Peyer's patch (tissue), 4 donors: ENCODE data around the gene NQO2. TPM values are rescaled to one million over a fixed set of nuclear protein-coding genes. Genes with fewer than 3 reads are reported as not detected.
"Not testable (repeated sequence)": the region's sequence is repeated elsewhere in the genome, so short reads cannot be mapped to it uniquely, and the experiment has no call there.

ENCODE experiments used
- DNase-seq, 3 donors: peaks; one replicate each; pipeline ENCODE4 v3.0.0-alpha.2; 2017 to 2019
- H3K27ac ChIP-seq, 4 donors: fragments of 200-600 bp; sonication (generic); one replicate each; pipeline ENCODE4 v1.5.1; 2016 to 2019
- H3K27me3 ChIP-seq, 2 donors: fragments of 200-600 bp; sonication (generic); one replicate each; pipeline ENCODE4 v1.5.1; 2019
- H3K36me3 ChIP-seq, 3 donors: fragments of 200-600 bp; sonication (generic); one replicate each; pipeline ENCODE4 v1.5.1; 2016 to 2019
- H3K4me1 ChIP-seq, 4 donors: fragments of 200-600 bp; sonication (generic); one replicate each; pipeline ENCODE4 v1.5.1; 2016 to 2019
- H3K4me3 ChIP-seq, 4 donors: fragments of 200-600 bp; sonication (generic); 1 replicate in 3 of 4; 2 replicates in 1 of 4; pipeline ENCODE4 v1.5.1; 2016 to 2019; ENCODE audit warnings: mild to moderate bottlenecking in 1 of 4
- H3K9me3 ChIP-seq, 4 donors: fragments of 200-600 bp; sonication (generic); one replicate each; pipeline ENCODE4 v1.5.1; 2016 to 2019; ENCODE audit warnings: mild to moderate bottlenecking in 1 of 4
- CTCF ChIP-seq, 6 experiments: fragments of 450-650 bp in 4 of 6; fragments of 200-600 bp in 2 of 6; sonication (generic) in 1 of 6; IDR thresholded peaks; one replicate each; pipeline ENCODE4 v1.5.1; 2017 to 2019; ENCODE audit warnings: antibody characterized with exemption in 6 of 6, mild to moderate bottlenecking in 3 of 6, moderate library complexity in 1 of 6
- POLR2A ChIP-seq, 2 donors: fragments of 450-650 bp; IDR thresholded peaks; one replicate each; pipeline ENCODE4 v1.5.1; 2017; ENCODE audit warnings: antibody characterized with exemption in 2 of 2, mild to moderate bottlenecking in 2 of 2, moderate library complexity in 2 of 2
- total RNA-seq, 4 donors: library from RNA; depleted of rRNA; stranded (reverse); fragments of >200 nt; gene quantifications; one replicate each; pipeline ENCODE4 v1.1.0, GENCODE V29; 2016

NQO2 gene
- total RNA-seq, 4 donors from 2014 or later, result 22.1 to 60.8 (median 29.3) TPM

DNA sequence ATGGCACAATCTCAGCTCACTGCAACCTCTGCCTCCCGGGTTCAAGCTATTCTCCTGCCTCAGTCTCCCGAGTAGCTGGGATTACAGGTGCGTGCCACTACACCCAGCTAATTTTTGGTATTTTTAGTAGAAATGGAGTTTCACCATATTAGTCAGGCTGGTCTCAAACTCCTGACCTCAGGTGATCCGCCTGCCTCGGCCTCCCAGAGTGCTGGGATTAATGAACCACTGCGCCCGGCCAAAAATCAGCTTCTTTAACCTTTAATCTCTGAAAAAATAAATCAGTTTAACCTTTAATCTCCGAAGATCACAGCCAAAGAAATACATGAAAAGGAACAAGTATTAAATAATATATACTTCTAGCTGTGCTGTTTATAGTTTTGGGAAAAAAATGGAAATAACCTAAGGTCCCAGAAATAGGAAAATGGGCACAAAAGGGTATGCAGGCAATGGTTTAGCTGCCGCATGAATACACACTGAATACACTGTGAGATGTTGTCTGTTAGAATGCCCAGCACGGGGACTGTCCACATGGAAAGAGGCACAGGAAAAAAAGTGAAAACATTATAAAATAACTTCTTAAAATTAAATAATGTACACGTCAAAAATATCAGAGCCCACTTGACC lies 1.6 kb downstream of the NQO2 start:
- Histone ChIP-seq H3K27ac (peak overlapping the region in 1 of 4 donors; percentile 17), H3K27me3 (no peaks in the 10 kb centered on the region), H3K4me1 (peaks cover 0 to 13% (median 9%) of the 10 kb centered on the region in 4 donors), H3K4me3 (no peak overlapping the region), H3K9me3 (no peaks in the 10 kb centered on the region), H3K36me3 (peaks cover 0 to 16% (median 0%) of the 10 kb centered on the region in 3 donors)
- DNase-seq, result peak in 1 of 3 donors; percentile 16
- TF ChIP-seq CTCF (IDR thresholded peaks at IDR 0.05) (no peak), POLR2A (IDR thresholded peaks at IDR 0.05) (no peak)

GRCh38 chr6:3001773-3002293 lies 2.1 kb downstream of the NQO2 start:
- Histone ChIP-seq H3K27me3 (no peaks in the 10 kb centered on the region), H3K4me1 (peaks cover 0 to 13% (median 9%) of the 10 kb centered on the region in 4 donors), H3K9me3 (no peaks in the 10 kb centered on the region), H3K27ac (peak overlapping the region in 1 of 4 donors; percentile 17), H3K4me3 (no peak overlapping the region), H3K36me3 (peaks cover 0 to 22% (median 0%) of the 10 kb centered on the region in 3 donors)
- DNase-seq, result no peak
- no peak for TF ChIP-seq POLR2A (IDR thresholded peaks at IDR 0.05)
- TF ChIP-seq CTCF (IDR thresholded peaks at IDR 0.05), result peak in 5 of 6 experiments; percentile 55 to 89 (median 76)

GRCh38 chr6:3003226-3003625 lies 3.5 kb downstream of the NQO2 start:
- not testable (repeated sequence) for H3K27ac ChIP-seq, H3K27me3 ChIP-seq, H3K9me3 ChIP-seq, H3K4me3 ChIP-seq, DNase-seq
- H3K36me3 ChIP-seq, result peaks cover 0 to 30% (median 0%) of the 10 kb centered on the region in 3 donors
- peaks cover 0 to 13% (median 9%) of the 10 kb centered on the region in 4 donors for H3K4me1 ChIP-seq

GRCh38 chr6:3005077-3005476 lies 5.4 kb downstream of the NQO2 start:
- Histone ChIP-seq H3K36me3 (peaks cover 0 to 32% (median 0%) of the 10 kb centered on the region in 3 donors), H3K4me1 (peaks cover 0 to 9% (median 4%) of the 10 kb centered on the region in 4 donors), H3K27ac (no peak overlapping the region), H3K9me3 (no peaks in the 10 kb centered on the region), H3K27me3 (no peaks in the 10 kb centered on the region), H3K4me3 (no peak overlapping the region)
- DNase-seq, result peak in 1 of 3 donors; percentile 3
- no peak for TF ChIP-seq POLR2A (IDR thresholded peaks at IDR 0.05)
- TF ChIP-seq CTCF (IDR thresholded peaks at IDR 0.05), result no peak

GRCh38 chr6:3005874-3006273 lies 6.2 kb downstream of the NQO2 start:
- H3K27ac ChIP-seq, result no peak overlapping the region
- no peak for TF ChIP-seq POLR2A (IDR thresholded peaks at IDR 0.05)
- no peak for TF ChIP-seq CTCF (IDR thresholded peaks at IDR 0.05)
- DNase-seq, result peak in 1 of 3 donors; percentile 10
- no peaks in the 10 kb centered on the region for H3K27me3 ChIP-seq
- no peak overlapping the region for H3K4me3 ChIP-seq
- H3K36me3 ChIP-seq, result peaks cover 0 to 39% (median 0%) of the 10 kb centered on the region in 3 donors
- no peaks in the 10 kb centered on the region for H3K9me3 ChIP-seq
- peaks cover 0 to 6% (median under 1%) of the 10 kb centered on the region in 4 donors for H3K4me1 ChIP-seq

- no peak for DNase-seq
- peaks cover 0 to 44% (median 0%) of the 10 kb centered on the region in 3 donors for H3K36me3 ChIP-seq
- H3K9me3 ChIP-seq, result no peaks in the 10 kb centered on the region
- TF ChIP-seq CTCF (IDR thresholded peaks at IDR 0.05) (no peak), POLR2A (IDR thresholded peaks at IDR 0.05) (no peak)
- no peak overlapping the region for H3K4me3 ChIP-seq
- H3K4me1 ChIP-seq, result peaks cover 0 to 6% (median 0%) of the 10 kb centered on the region in 4 donors
- no peaks in the 10 kb centered on the region for H3K27me3 ChIP-seq
- H3K27ac ChIP-seq, result no peak overlapping the region
These were observed 6.8 kb downstream of the NQO2 start for GRCh38 chr6:3006476-3006875.
